ENCODE results near the gene C6orf132. TPM values are rescaled to one million over a fixed set of nuclear protein-coding genes. Genes with fewer than 3 reads are reported as not detected.

The C6orf132 gene
- total and polyA plus RNA-seq, 9 of the 15 experiments (the other 6 are each of a cell fraction or from before 2014, with no cell fraction given) = 0.06 to 0.35 (median 0.14) TPM

GRCh38 chr6:42136508-42137193 lies 5.8 kb downstream of the C6orf132 start (continued):
- TF ChIP-seq, protein P1, sequence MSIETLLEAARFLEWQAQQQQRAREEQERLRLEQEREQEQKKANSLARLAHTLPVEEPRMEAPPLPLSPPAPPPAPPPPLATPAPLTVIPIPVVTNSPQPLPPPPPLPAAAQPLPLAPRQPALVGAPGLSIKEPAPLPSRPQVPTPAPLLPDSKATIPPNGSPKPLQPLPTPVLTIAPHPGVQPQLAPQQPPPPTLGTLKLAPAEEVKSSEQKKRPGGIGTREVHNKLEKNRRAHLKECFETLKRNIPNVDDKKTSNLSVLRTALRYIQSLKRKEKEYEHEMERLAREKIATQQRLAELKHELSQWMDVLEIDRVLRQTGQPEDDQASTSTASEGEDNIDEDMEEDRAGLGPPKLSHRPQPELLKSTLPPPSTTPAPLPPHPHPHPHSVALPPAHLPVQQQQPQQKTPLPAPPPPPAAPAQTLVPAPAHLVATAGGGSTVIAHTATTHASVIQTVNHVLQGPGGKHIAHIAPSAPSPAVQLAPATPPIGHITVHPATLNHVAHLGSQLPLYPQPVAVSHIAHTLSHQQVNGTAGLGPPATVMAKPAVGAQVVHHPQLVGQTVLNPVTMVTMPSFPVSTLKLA (conservative IDR thresholded peaks at IDR 0.05) = 0 out of 4 replicates have a peak, but pooled peaks of 1 of the 2 experiments have one; percentile 9
- TF ChIP-seq ZNF280B (CRISPR knock-in tag; IDR thresholded peaks at IDR 0.05) (no peak), ILF3 (IDR thresholded peaks at IDR 0.05; ENCODE audit: borderline replicate concordance) (no peak), FOXK1 (CRISPR knock-in tag; IDR thresholded peaks at IDR 0.05; ENCODE audit: borderline replicate concordance) (peak; percentile 41; the same call in 1 of the 2 replicates), TRIM28 (IDR thresholded peaks at IDR 0.05) (no peak; the same call in 1 of the 2 replicates), ZNF583 (CRISPR knock-in tag; IDR thresholded peaks at IDR 0.05) (no peak), RUNX1 (IDR thresholded peaks at IDR 0.05; ENCODE audit: low read depth) (no peak), TEAD4 (IDR thresholded peaks at IDR 0.05; ENCODE audit: low read length) (peak; percentile 80), TEAD4 (CRISPR knock-in tag; IDR thresholded peaks at IDR 0.05; ENCODE audit: borderline replicate concordance) (no peak), HDAC8 (tag; IDR thresholded peaks at IDR 0.05) (0 out of 2 replicates have a peak, but pooled peaks have one; percentile 49), L3MBTL2 (IDR thresholded peaks at IDR 0.05) (no peak; the same call in 1 of the 2 replicates), PHTF2 (CRISPR knock-in tag; IDR thresholded peaks at IDR 0.05) (no peak), TAL1 (IDR thresholded peaks at IDR 0.05) (peak; percentile 35; the same call in 1 of the 2 replicates), PURB (CRISPR knock-in tag; IDR thresholded peaks at IDR 0.05; ENCODE audit: low read depth) (no peak), KLF6 (CRISPR knock-in tag; IDR thresholded peaks at IDR 0.05; ENCODE audit: borderline replicate concordance) (peak; percentile 45; the same call in 1 of the 2 replicates), ZNF780A (CRISPR knock-in tag; IDR thresholded peaks at IDR 0.05) (no peak), ZNF444 (CRISPR knock-in tag; IDR thresholded peaks at IDR 0.05) (no peak), ZNF3 (CRISPR knock-in tag; IDR thresholded peaks at IDR 0.05) (no peak), BRD9 (IDR thresholded peaks at IDR 0.05; ENCODE audit: low read depth, partially characterized antibody) (peak; percentile 89), TFE3 (CRISPR knock-in tag; IDR thresholded peaks at IDR 0.05) (no peak)
- TF ChIP-seq, protein P2, sequence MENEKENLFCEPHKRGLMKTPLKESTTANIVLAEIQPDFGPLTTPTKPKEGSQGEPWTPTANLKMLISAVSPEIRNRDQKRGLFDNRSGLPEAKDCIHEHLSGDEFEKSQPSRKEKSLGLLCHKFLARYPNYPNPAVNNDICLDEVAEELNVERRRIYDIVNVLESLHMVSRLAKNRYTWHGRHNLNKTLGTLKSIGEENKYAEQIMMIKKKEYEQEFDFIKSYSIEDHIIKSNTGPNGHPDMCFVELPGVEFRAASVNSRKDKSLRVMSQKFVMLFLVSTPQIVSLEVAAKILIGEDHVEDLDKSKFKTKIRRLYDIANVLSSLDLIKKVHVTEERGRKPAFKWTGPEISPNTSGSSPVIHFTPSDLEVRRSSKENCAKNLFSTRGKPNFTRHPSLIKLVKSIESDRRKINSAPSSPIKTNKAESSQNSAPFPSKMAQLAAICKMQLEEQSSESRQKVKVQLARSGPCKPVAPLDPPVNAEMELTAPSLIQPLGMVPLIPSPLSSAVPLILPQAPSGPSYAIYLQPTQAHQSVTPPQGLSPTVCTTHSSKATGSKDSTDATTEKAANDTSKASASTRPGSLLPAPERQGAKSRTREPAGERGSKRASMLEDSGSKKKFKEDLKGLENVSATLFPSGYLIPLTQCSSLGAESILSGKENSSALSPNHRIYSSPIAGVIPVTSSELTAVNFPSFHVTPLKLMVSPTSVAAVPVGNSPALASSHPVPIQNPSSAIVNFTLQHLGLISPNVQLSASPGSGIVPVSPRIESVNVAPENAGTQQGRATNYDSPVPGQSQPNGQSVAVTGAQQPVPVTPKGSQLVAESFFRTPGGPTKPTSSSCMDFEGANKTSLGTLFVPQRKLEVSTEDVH (IDR thresholded peaks at IDR 0.05; ENCODE audit: low read depth, partially characterized antibody) = no peak

All from K562 (cell line).